IMR-90 (cell line): ENCODE measurements around the gene GOLGA1. TPM values are rescaled to one million over a fixed set of nuclear protein-coding genes. Genes with fewer than 3 reads are reported as not detected.

Source experiments
- ATAC-seq: fragments of 200-7000 bp; cut with Tn5 transposase; 2 replicates; pipeline ENCODE4 v1.9.1; 2020; ENCODE audit warnings: low read depth, mild to moderate bottlenecking, moderate library complexity
- BruUV-seq: library from RNA; stranded (reverse); fragments of 400-500 nt; replicated peaks from 2 replicates; lab custom pipeline; 2021; lab: Mats Ljungman, UMichigan
- CTCF ChIA-PET: fragments of 300-600 bp; formaldehyde crosslinking; extraction: SDS; loops from one replicate; lab custom pipeline; 2021; ENCODE audit warnings: antibody characterized with exemption; lab: Yijun Ruan, JAX
- POLR2A ChIA-PET: fragments of 300-600 bp; sonication (Branson Sonifier 250); formaldehyde crosslinking; loops from one replicate; lab custom pipeline; 2022; ENCODE audit warnings: antibody characterized with exemption; ENCODE audit not compliant: unreplicated experiment; lab: Charles Lee
- DNase-seq: peaks from one replicate; pipeline ENCODE4 v3.0.0; 2013
- H2AFZ ChIP-seq: replicated peaks from 2 replicates; pipeline ENCODE3; 2013; ENCODE audit warnings: low read length, mild to moderate bottlenecking; ENCODE audit not compliant: poor library complexity
- H2AK5ac ChIP-seq: 2 replicates; pipeline ENCODE4 v1.6.1; 2013; ENCODE audit warnings: low read depth, low read length, inconsistent platforms
- H2AK9ac ChIP-seq: replicated peaks from 2 replicates; pipeline ENCODE3; 2013; ENCODE audit warnings: mild to moderate bottlenecking, low read depth, low read length, moderate library complexity; ENCODE audit not compliant: poor library complexity
- H2BK120ac ChIP-seq: 2 replicates; pipeline ENCODE4 v1.6.1; 2013; ENCODE audit warnings: low read depth, low read length, inconsistent platforms
- H2BK15ac ChIP-seq: 3 replicates; pipeline ENCODE4 v1.6.1; 2013; ENCODE audit warnings: low read depth, low read length, inconsistent platforms
- H2BK20ac ChIP-seq: 2 replicates; pipeline ENCODE4 v1.6.1; 2013; ENCODE audit warnings: low read depth, mild to moderate bottlenecking, inconsistent platforms, low read length, moderate library complexity
- H2BK5ac ChIP-seq: 2 replicates; pipeline ENCODE4 v1.6.1; 2013; ENCODE audit warnings: mild to moderate bottlenecking, low read depth, low read length, inconsistent platforms; ENCODE audit not compliant: poor library complexity, severe bottlenecking
- H3K14ac ChIP-seq: replicated peaks from 2 replicates; pipeline ENCODE4 v1.6.1; 2013; ENCODE audit warnings: low read depth, low read length, inconsistent platforms
- H3K18ac ChIP-seq: 2 replicates; pipeline ENCODE4 v1.6.1; 2013; ENCODE audit warnings: low read depth, low read length, control low read depth
- H3K23ac ChIP-seq: 2 replicates; pipeline ENCODE4 v1.6.1; 2013; ENCODE audit warnings: low read depth, low read length, inconsistent platforms
- H3K27ac ChIP-seq: 2 replicates; pipeline ENCODE4 v1.5.1; 2013; ENCODE audit warnings: mild to moderate bottlenecking, control low read depth, low read length; ENCODE audit not compliant: insufficient read depth
- H3K27me3 ChIP-seq: 2 replicates; pipeline ENCODE4 v1.6.1; 2013; ENCODE audit warnings: low read length; ENCODE audit not compliant: control insufficient read depth, insufficient read depth
- H3K36me3 ChIP-seq: 2 replicates; pipeline ENCODE4 v1.6.1; 2013; ENCODE audit warnings: low read length, mixed read lengths; ENCODE audit not compliant: control insufficient read depth, insufficient read depth
- H3K4ac ChIP-seq: 2 replicates; pipeline ENCODE4 v1.6.1; 2013; ENCODE audit warnings: low read depth, low read length, inconsistent platforms
- H3K4me1 ChIP-seq: 2 replicates; pipeline ENCODE4 v1.6.1; 2013; ENCODE audit warnings: low read length, mixed read lengths; ENCODE audit not compliant: control insufficient read depth, insufficient read depth
- H3K4me2 ChIP-seq: 2 replicates; pipeline ENCODE4 v1.6.1; 2013; ENCODE audit warnings: low read depth, mild to moderate bottlenecking, control low read depth, low read length, moderate library complexity
- H3K4me3 ChIP-seq: 2 replicates; pipeline ENCODE4 v1.5.1; 2013; ENCODE audit warnings: low read depth, mild to moderate bottlenecking, control low read depth, low read length, moderate library complexity; ENCODE audit not compliant: insufficient read depth
- H3K56ac ChIP-seq: 2 replicates; pipeline ENCODE4 v1.6.1; 2013; ENCODE audit warnings: low read length, inconsistent platforms; ENCODE audit not compliant: insufficient read depth; ENCODE audit errors: extremely low read depth
- H3K79me1 ChIP-seq, 2 experiments: 2 replicates each; pipeline ENCODE4 v1.6.1; 2013; ENCODE audit warnings: low read length in 2 of 2, inconsistent platforms in 1 of 2, low read depth in 1 of 2
- H3K9ac ChIP-seq: 2 replicates; pipeline ENCODE4 v1.6.1; 2013; ENCODE audit warnings: low read depth, low read length, control low read depth
- H3K9me1 ChIP-seq: 2 replicates; pipeline ENCODE4 v1.6.1; 2013; ENCODE audit warnings: low read length, inconsistent platforms; ENCODE audit not compliant: insufficient read depth
- H3K9me3 ChIP-seq: 2 replicates; pipeline ENCODE4 v1.6.1; 2013; ENCODE audit warnings: low read length; ENCODE audit not compliant: control insufficient read depth, insufficient read depth
- H4K20me1 ChIP-seq: 2 replicates; pipeline ENCODE4 v1.6.1; 2013; ENCODE audit warnings: low read length, inconsistent platforms; ENCODE audit not compliant: insufficient read depth
- H4K5ac ChIP-seq: 2 replicates; pipeline ENCODE4 v1.6.1; 2013; ENCODE audit warnings: mild to moderate bottlenecking, low read depth, low read length, control low read depth
- H4K8ac ChIP-seq, 2 experiments: 2 replicates each; pipeline ENCODE4 v1.6.1; 2013; ENCODE audit warnings: low read depth in 2 of 2, low read length in 2 of 2, control low read depth in 1 of 2, inconsistent platforms in 1 of 2
- H4K91ac ChIP-seq: 2 replicates; pipeline ENCODE4 v1.6.1; 2013; ENCODE audit warnings: low read depth, low read length, inconsistent platforms; ENCODE audit not compliant: insufficient read depth
- CHD1 ChIP-seq: IDR thresholded peaks from 2 replicates; pipeline ENCODE4 v1.6.1; 2012; ENCODE audit warnings: low read depth, low read length, improper control_type of control experiment
- ELK1 ChIP-seq: fragments of 150-350 bp; IDR thresholded peaks from 2 replicates; pipeline ENCODE4 v1.6.1; 2016; ENCODE audit warnings: low read depth, mild to moderate bottlenecking, low read length, moderate library complexity, borderline replicate concordance
- FOS ChIP-seq: fragments of 150-350 bp; IDR thresholded peaks from 2 replicates; pipeline ENCODE4 v1.6.1; 2016; ENCODE audit warnings: low read depth, low read length
- MAFK ChIP-seq: IDR thresholded peaks from 2 replicates; pipeline ENCODE4 v1.6.1; 2012; ENCODE audit warnings: low read depth, low read length, improper control_type of control experiment
- MAZ ChIP-seq: IDR thresholded peaks from 2 replicates; pipeline ENCODE4 v1.6.1; 2012; ENCODE audit warnings: low read depth, mild to moderate bottlenecking, low read length, improper control_type of control experiment, moderate library complexity, borderline replicate concordance
- MXI1 ChIP-seq: IDR thresholded peaks from 2 replicates; pipeline ENCODE4 v1.6.1; 2012; ENCODE audit warnings: low read depth, mild to moderate bottlenecking, low read length, moderate library complexity, borderline replicate concordance
- RFX5 ChIP-seq: IDR thresholded peaks from 2 replicates; pipeline ENCODE4 v1.8.0; 2012; ENCODE audit warnings: low read depth, mild to moderate bottlenecking, low read length, moderate library complexity
- WGBS, 2 experiments: methylation state at CpG; one replicate each; pipeline versions ENCODE4 v1.1.5 to v1.1.7; 2013; ENCODE audit warnings: missing lambda C conversion rate in 2 of 2; ENCODE audit not compliant: insufficient read length in 1 of 2; ENCODE audit errors: extremely low coverage in 2 of 2; 5-methylcytosine and 5-hydroxymethylcytosine counted together
- dilution Hi-C: fragments of 300-500 bp; cut with HindIII; formaldehyde crosslinking; loops from one replicate; pipeline ENCODE4 v1.14.3; 2018; ENCODE audit warnings: low sequenced_read_pairs; ENCODE audit not compliant: unreplicated experiment
- in situ Hi-C: fragments of 300-500 bp; cut with MboI; formaldehyde crosslinking; loops from 3 replicates; pipeline ENCODE4 v1.14.3; 2019; ENCODE audit warnings: low sequenced_read_pairs, inconsistent platforms, mixed read lengths
- intact Hi-C: fragments of 100-400 bp; cut with micrococcal nuclease; formaldehyde crosslinking; loops from 2 replicates; pipeline ENCODE4 v1.10.0; 2022
- polyA plus RNA-seq, 3 experiments: library from polyadenylated mRNA; depleted of rRNA; stranded (reverse); fragments of >200 nt; gene quantifications; 2 replicates each; pipeline ENCODE4 v1.2.3, GENCODE V29; 2012; ENCODE audit warnings: low replicate concordance in 1 of 3
- total RNA-seq: library from RNA; depleted of rRNA; stranded (reverse); fragments of >200 nt; gene quantifications from 2 replicates; pipeline ENCODE4 v1.2.3, GENCODE V29; 2012

Gene GOLGA1
- total and polyA plus RNA-seq, 2 of the 4 experiments (the other 2 are of a cell fraction): 10.6 to 12.7 TPM

GRCh38 chr9:124830593-124830992 lies 110.3 kb downstream of the GOLGA1 start:
- in situ Hi-C loops: no loop called here
- Histone ChIP-seq H3K9me3 (0 out of 2 replicates have a peak, but pooled peaks cover 2% of the 10 kb centered on the region), H3K4me1 (peaks cover 24% of the 10 kb centered on the region), H2AK9ac (peak overlapping the region; percentile 2), H3K4me3 (no peak overlapping the region), H3K14ac (no peak overlapping the region), H4K5ac (no peak overlapping the region), H4K8ac (no peak overlapping the region), H3K56ac (no peak overlapping the region), H3K27me3 (no peaks in the 10 kb centered on the region), H2AK5ac (peak overlapping the region; percentile 23; the same call in 1 of the 2 replicates), H3K9me1 (peaks cover 4% of the 10 kb centered on the region; the same call in 1 of the 2 replicates), H3K79me1 (no peaks in the 10 kb centered on the region), H3K23ac (no peak overlapping the region), H2AFZ (no peak overlapping the region), H3K4me2 (no peak overlapping the region), H4K20me1 (no peaks in the 10 kb centered on the region; the same call in 1 of the 2 replicates), H2BK15ac (peak overlapping the region; percentile 3; the same call in 1 of the 3 replicates), H3K4ac (peak overlapping the region; percentile 20; the same call in 1 of the 2 replicates), H2BK5ac (no peak overlapping the region), H3K27ac (no peak overlapping the region), H3K18ac (no peak overlapping the region), H2BK120ac (no peak overlapping the region), H2BK20ac (0 out of 2 replicates have a peak overlapping the region, but pooled peaks have one; percentile 52), H3K9ac (no peak overlapping the region), H4K91ac (no peak overlapping the region), H3K36me3 (no peaks in the 10 kb centered on the region)
- POLR2A ChIA-PET: no interaction called here
- ATAC-seq: no peak
- 80% methylated on average over 1 of the region's 4 CpGs; no CpG with 5 or more reads in 1 of the 2 experiments for WGBS, 2 experiments
- dilution Hi-C loops: no loop called here
- CTCF ChIA-PET: no interaction called here
- no peak for TF ChIP-seq CHD1
- TF ChIP-seq MXI1: no peak
- no peak for TF ChIP-seq MAZ
- no peak for TF ChIP-seq RFX5
- no peak for TF ChIP-seq MAFK
- no peak for TF ChIP-seq ELK1
- TF ChIP-seq FOS: no peak
- intact Hi-C loops: no loop called here
- no peak for DNase-seq
- no TSS peak for BruUV-seq
